ENCODE data around the gene GUCA2A. TPM values are rescaled to one million over a fixed set of nuclear protein-coding genes. Genes with fewer than 3 reads are reported as not detected.
A peak's percentile ranks its signal among the peaks of the same experiment; 100 is the strongest.
"Not testable (repeated sequence)": the region's sequence is repeated elsewhere in the genome, so short reads cannot be mapped to it uniquely, and the experiment has no call there.

GUCA2A gene
- not detected in 2 replicates for total RNA-seq

- no peak for DNase-seq (ENCODE audit: low read depth, low spot score)
Measured at GRCh38 chr1:42164551-42165420, at the start of gene GUCA2A. GUCA2A (minus strand) TSS chr1:42164745; CDS start chr1:42164712, 33 bp downstream.

GRCh38 chr1:42211224-42211623 lies 46.7 kb upstream of the GUCA2A start:
- peak; percentile 13 for DNase-seq (ENCODE audit: low read depth, low spot score)

- no peak for DNase-seq (ENCODE audit: low read depth, low spot score)
Measured at GRCh38 chr1:42210421-42211133, 46.0 kb upstream of the GUCA2A start.

DNA sequence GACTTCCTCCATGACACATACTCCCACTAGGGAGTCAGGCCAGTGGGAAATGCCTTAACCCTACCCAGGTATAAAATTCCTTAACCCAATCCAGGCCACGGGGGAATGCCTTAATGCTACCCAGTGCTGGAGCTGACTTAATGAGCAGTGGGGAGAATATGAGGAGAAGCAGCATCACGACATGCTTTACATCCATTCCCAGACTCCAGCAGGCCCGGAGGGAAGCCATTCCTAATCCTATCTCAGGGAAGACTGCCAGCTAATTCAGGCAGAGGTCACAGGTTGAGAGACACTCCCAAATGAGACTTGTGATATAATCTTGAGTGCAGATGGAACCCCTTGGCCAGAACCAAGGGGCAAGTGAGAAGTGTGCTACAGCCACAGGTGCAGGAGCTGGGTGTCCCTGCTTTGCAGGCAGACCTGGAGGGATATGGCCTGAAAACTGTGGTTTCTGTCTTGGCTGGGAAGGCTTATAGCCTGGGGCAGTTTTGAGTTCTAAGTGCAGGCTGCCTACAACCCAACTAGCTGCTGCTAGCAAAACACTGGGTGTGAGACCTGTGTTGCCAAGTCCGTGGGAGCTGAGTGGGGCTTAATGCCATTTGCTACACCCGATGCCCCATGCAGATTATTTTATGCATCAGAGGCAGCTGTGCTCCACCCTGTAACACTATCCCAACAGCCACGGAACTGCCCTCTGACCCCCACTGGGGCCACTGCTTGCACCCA lies 45.1 kb upstream of the GUCA2A start:
- DNase-seq (ENCODE audit: low read depth, low spot score) = no peak

- not testable (repeated sequence) for DNase-seq (ENCODE audit: low read depth, low spot score)
Measured at GRCh38 chr1:42206930-42207329, 42.4 kb upstream of the GUCA2A start.

DNA sequence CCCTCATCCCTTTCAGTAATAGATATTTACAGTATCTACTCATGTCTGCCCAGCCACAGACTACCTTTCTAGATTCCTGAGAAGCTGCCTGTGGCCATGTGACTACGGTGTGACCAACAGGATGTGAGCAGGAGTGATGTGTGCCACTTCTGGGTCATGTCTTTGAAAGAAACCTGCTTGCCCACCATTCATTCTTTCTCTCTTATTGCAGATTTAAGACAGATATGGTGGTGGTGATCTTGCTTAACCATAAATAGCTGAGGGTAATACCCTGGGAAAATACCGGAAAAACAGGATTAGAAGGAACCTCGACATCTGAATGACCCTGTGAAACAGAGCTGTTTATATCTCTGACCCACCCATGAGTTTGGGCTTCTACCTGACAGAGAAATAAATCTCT lies 41.6 kb upstream of the GUCA2A start:
- DNase-seq (ENCODE audit: low read depth, low spot score) = no peak

GRCh38 chr1:42201986-42202385 lies 37.4 kb upstream of the GUCA2A start:
- no peak for DNase-seq (ENCODE audit: low read depth, low spot score)

GRCh38 chr1:42198251-42198650 lies 33.7 kb upstream of the GUCA2A start:
- no peak for DNase-seq (ENCODE audit: low read depth, low spot score)

DNA sequence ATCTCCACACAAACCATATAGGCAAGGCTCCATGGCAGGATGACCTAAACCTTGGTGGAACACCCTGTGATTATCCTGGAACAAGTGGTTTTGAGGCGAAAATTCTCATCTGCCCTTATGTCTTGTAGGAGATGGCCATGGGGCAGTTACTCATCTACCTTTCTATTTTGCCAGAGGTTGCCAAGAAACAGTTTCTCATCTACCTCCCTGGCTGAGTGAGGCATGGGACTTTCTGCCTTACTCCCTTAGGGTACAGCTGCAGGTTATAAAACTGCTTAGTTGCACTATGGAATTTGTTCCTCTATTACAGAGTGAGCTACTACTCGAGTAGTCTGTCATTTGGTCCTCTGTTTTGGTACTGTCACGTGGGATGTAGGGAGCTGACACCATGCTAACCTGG lies 31.3 kb upstream of the GUCA2A start:
- DNase-seq (ENCODE audit: low read depth, low spot score) = no peak

DNA sequence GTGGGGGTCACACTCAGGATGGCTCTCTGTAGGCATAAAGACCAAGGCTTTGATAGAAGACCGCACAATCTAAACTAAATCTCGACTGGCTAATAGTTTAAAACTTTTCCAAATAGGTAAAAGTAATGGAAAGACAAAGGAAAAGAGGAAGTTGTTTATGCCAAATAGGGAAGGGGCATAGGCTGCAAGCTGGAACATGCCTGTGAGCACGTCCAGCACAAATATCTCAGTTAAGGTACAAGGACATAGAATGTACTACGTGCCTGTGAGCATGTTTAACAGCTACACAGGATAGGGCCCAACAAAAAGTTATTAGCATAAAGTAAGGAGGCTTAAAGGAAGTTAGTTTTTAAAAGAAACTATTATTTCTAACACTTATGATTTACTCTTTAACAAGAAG lies 27.6 kb upstream of the GUCA2A start:
- no peak for DNase-seq (ENCODE audit: low read depth, low spot score)

DNA sequence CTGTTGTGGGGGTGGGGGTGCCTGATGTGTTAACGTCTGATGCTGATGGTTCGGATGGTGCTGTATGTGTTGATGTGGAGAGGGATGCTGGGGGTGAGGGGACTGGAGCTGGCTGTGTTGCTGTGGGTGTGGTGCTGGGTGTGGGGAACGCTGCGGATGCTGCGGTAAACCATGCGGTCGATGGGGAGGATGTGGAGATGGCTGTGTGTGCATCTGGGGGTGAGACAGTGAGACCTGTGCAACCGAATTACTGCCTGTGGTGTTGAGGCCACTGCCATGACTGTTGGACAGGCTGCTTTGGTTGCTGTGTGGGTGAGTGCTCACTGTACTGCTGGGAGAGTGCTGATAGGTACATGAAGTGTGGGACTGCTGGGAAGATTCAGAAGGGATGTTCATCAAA lies 26.8 kb upstream of the GUCA2A start:
- no peak for DNase-seq (ENCODE audit: low read depth, low spot score)

DNA sequence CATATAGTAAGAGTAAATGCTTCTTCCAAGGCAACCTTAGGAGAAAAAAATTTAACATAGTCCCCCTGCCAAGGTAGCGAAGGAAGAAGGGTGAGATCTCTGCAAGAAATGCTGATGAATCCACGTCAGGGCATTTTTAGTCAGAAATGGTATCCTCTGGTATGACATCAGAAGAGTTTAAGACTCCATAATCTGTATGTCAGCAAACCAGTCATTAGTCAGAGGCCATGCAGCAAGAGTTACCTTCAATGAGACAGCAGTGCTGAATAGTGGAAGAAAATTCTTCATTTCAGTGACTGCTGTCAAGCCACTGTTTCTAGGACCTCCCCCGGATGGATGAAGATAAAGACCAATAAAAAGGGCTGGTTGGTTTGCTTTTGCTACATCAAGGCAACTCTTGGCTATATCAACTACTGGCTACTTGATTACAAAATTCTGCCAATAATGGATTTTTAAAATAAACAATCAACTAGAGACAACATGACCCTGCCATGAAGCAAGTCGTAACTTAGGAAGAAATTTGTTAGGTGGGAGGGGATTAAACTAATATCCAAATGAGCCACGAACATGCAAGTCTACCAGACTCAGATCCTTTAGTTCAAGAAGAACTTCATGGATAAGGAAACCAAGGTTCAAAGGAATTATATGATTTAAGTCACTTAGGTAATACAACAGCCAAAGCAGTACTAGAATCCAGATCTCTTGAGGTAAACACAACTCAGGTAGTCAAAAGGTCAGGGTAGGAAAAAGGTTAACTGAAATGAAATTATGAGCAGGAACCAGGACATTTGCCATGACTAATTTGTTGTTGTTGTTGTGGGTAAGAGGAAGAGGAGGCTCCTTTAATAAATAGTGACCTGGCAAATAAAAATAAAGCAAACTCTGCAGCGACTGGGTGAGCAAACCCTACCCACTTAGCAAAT lies 25.6 kb upstream of the GUCA2A start:
- DNase-seq (ENCODE audit: low read depth, low spot score) = no peak

GRCh38 chr1:42186152-42186551 lies 21.6 kb upstream of the GUCA2A start:
- DNase-seq (ENCODE audit: low read depth, low spot score) = peak; percentile 27

DNA sequence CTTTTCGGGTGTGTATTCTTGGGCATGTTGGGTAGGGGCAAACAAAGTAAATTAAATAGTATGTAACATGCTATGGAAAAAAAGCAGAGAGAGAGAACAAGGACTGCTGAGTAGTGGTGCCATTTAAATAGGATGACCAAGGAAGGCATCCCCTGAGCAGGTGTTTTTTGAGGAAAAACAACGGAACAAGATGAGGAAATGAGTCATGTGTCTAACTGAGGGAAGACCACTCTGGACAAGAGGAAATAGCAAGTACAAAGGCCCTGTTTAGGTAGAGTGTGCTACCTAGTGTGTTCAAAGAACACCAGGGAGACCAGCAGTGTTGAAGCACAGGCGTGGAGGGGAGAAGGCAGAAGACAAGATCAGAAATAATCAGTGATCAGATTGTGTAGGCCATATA lies 20.1 kb upstream of the GUCA2A start:
- DNase-seq (ENCODE audit: low read depth, low spot score) = no peak

DNA sequence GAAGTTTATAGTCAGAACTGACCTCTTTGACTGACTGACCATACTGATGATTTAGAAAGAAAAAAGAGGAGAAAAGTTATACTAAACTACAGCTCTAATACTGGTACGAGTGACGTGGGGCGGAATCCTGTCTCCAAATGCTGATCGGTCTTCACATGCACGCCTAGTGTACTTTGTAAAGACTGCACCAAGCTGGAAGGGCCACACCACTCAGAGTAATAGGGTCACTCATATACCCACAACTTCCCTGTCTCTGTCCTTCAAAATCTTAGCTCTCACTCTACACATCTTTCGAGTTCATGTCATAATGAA lies 19.4 kb upstream of the GUCA2A start:
- DNase-seq (ENCODE audit: low read depth, low spot score) = no peak

- no peak for DNase-seq (ENCODE audit: low read depth, low spot score)
Measured at GRCh38 chr1:42183210-42183956, 18.8 kb upstream of the GUCA2A start.

DNA sequence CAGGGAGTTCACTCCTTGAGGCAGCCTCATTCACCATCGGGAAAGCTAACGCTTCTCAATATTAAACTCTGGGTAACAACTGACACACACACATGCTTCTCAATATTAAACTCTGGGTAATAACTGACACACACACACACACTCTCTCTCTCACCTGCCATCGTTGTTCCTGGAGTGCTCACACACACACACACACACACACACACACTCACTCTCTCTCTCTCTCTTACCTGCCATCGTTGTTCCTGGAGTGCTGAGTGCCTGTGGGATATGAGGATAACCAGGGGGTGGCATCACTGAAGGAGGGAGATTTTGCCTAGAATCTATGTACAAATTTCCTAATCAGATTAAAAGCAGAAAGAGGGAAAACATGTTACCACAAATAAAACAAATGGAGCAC lies 17.1 kb upstream of the GUCA2A start:
- DNase-seq (ENCODE audit: low read depth, low spot score) = no peak

GRCh38 chr1:42179900-42180329 lies 15.4 kb upstream of the GUCA2A start:
- DNase-seq (ENCODE audit: low read depth, low spot score) = no peak

DNA sequence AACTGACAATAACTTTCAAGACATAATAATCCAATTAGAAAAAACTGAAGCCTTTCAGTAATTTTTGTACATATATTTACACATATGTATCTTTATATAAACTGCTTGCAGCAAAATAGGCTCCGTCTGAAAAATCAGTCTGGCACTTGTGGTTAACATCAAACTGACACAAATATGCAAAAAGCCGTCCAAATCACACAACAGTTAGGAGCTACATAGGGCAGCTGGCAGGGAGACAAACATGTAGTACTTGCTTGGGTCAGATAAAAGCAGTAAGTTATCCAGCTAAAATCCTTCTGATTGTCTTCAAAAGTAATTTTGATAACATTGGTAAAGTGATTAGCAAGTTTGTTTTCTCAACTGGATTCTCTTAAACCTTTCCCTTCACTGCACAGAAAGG lies 14.7 kb upstream of the GUCA2A start:
- DNase-seq (ENCODE audit: low read depth, low spot score) = no peak

DNA sequence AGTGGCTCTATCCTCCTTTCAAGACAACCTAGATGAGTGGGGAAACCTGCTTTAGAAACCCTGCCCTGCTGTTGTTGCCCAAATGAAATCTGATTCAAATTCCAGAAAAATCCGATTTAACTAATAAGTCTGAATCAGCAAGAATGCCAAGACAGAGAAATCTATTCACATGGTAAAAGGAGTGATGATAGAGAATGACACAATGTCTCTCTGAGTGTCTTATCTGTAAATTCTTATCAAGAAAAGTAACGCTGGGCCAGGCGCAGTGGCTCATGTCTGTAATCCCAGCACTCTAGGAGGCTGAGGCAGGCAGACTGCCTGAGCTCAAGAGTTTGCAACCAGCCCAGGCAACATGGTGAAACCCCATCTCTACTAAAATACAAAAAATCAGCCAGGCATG lies 13.7 kb upstream of the GUCA2A start:
- no peak for DNase-seq (ENCODE audit: low read depth, low spot score)

All from pulmonary artery endothelial cell (primary cell).